Panc1 (cell line): ENCODE measurements around the gene KRTAP10-11.
"Not testable (repeated sequence)": the region's sequence is repeated elsewhere in the genome, so short reads cannot be mapped to it uniquely, and the experiment has no call there.

ENCODE experiments used
- CTCF ChIP-seq: fragments of 450-650 bp; IDR thresholded peaks from 2 replicates; pipeline ENCODE4 v1.5.1; 2017; ENCODE audit warnings: mild to moderate bottlenecking
- POLR2AphosphoS5 ChIP-seq: IDR thresholded peaks from 2 replicates; pipeline ENCODE4 v1.6.1; 2012; ENCODE audit warnings: mild to moderate bottlenecking, low read depth, low read length, moderate library complexity
- SIN3A ChIP-seq: IDR thresholded peaks from 2 replicates; pipeline ENCODE4 v1.6.1; 2012; ENCODE audit warnings: low read depth, mild to moderate bottlenecking, low read length, moderate library complexity, borderline replicate concordance; ENCODE audit not compliant: insufficient read depth
- TF ChIP-seq, protein P1 (sequence below), 2 experiments: IDR thresholded peaks; 2 replicates each; pipeline ENCODE4 v1.6.1; 2011 to 2012; ENCODE audit warnings: low read depth in 2 of 2, control low read depth in 1 of 2, low read length in 1 of 2, mild to moderate bottlenecking in 1 of 2, moderate library complexity in 1 of 2; ENCODE audit not compliant: insufficient read depth in 1 of 2

DNA sequence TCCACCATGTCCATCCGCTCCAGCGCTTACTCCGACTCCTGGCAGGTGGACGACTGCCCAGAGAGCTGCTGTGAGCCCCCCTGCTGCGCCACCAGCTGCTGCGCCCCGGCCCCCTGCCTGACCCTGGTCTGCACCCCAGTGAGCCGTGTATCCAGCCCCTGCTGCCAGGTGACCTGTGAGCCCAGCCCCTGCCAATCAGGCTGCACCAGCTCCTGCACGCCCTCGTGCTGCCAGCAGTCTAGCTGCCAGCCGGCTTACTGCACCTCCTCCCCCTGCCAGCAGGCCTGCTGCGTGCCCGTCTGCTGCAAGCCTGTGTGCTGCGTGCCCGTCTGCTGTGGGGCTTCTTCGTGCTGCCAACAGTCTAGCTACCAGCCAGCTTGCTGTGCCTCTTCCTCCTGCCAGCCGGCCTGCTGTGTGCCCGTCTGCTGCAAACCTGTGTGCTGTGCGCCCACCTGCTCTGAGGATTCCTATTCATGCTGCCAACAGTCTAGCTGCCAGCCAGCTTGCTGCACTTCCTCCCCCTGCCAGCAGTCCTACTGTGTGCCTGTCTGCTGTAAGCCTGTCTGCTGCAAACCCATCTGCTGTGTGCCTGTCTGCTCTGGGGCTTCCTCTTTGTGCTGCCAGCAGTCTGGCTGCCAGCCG lies 18.9 kb upstream of the KRTAP10-11 start:
- not testable (repeated sequence) for TF ChIP-seq POLR2AphosphoS5, CTCF, SIN3A
- TF ChIP-seq, protein P1, sequence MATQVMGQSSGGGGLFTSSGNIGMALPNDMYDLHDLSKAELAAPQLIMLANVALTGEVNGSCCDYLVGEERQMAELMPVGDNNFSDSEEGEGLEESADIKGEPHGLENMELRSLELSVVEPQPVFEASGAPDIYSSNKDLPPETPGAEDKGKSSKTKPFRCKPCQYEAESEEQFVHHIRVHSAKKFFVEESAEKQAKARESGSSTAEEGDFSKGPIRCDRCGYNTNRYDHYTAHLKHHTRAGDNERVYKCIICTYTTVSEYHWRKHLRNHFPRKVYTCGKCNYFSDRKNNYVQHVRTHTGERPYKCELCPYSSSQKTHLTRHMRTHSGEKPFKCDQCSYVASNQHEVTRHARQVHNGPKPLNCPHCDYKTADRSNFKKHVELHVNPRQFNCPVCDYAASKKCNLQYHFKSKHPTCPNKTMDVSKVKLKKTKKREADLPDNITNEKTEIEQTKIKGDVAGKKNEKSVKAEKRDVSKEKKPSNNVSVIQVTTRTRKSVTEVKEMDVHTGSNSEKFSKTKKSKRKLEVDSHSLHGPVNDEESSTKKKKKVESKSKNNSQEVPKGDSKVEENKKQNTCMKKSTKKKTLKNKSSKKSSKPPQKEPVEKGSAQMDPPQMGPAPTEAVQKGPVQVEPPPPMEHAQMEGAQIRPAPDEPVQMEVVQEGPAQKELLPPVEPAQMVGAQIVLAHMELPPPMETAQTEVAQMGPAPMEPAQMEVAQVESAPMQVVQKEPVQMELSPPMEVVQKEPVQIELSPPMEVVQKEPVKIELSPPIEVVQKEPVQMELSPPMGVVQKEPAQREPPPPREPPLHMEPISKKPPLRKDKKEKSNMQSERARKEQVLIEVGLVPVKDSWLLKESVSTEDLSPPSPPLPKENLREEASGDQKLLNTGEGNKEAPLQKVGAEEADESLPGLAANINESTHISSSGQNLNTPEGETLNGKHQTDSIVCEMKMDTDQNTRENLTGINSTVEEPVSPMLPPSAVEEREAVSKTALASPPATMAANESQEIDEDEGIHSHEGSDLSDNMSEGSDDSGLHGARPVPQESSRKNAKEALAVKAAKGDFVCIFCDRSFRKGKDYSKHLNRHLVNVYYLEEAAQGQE (IDR thresholded peaks at IDR 0.05; ENCODE audit: insufficient read depth in 1 of 2, low read depth in 2 of 2, low read length in 1 of 2), result not testable (repeated sequence)
